Activated CD4-positive, alpha-beta T cell treated with anti-CD3 and anti-CD28 coated beads for 36 hours (primary cell): ENCODE measurements around the gene TBC1D24. TPM values are rescaled to one million over a fixed set of nuclear protein-coding genes. Genes with fewer than 3 reads are reported as not detected.

Experiments used
- ATAC-seq: fragments of 200-7000 bp; cut with Tn5 transposase; one replicate; pipeline ENCODE4 v1.10.0; 2021; ENCODE audit warnings: mild to moderate bottlenecking, moderate library complexity
- CTCF ChIA-PET: fragments of 350-600 bp; sonication (Branson Sonifier 250); formaldehyde crosslinking; loops from one replicate; lab custom pipeline; 2021; ENCODE audit warnings: antibody characterized with exemption; lab: Charles Lee
- POLR2A ChIA-PET: fragments of 350-600 bp; sonication (Branson Sonifier 250); formaldehyde crosslinking; loops from one replicate; lab custom pipeline; 2021; ENCODE audit warnings: antibody characterized with exemption, inconsistent platforms; lab: Charles Lee
- DNase-seq: peaks from one replicate; pipeline ENCODE4 v3.0.0-alpha.2; 2020
- H3K27ac Mint-ChIP-seq: one replicate; pipeline ENCODE4 v1.8.0; 2021; ENCODE audit warnings: mixed read lengths
- H3K27me3 Mint-ChIP-seq: one replicate; pipeline ENCODE4 v1.8.0; 2021; ENCODE audit warnings: mixed read lengths
- H3K36me3 Mint-ChIP-seq: one replicate; pipeline ENCODE4 v1.8.0; 2021; ENCODE audit warnings: low read depth, mixed read lengths
- H3K4me1 Mint-ChIP-seq: one replicate; pipeline ENCODE4 v1.8.0; 2021; ENCODE audit warnings: mixed read lengths
- H3K4me3 Mint-ChIP-seq: one replicate; pipeline ENCODE4 v1.8.0; 2021; ENCODE audit warnings: mild to moderate bottlenecking, moderate library complexity, mixed read lengths
- H3K9me3 Mint-ChIP-seq: one replicate; pipeline ENCODE4 v1.8.0; 2021; ENCODE audit warnings: low read depth, mixed read lengths
- intact Hi-C, 2 experiments: fragments of 100-400 bp; cut with DNase I in 1 of 2; cut with micrococcal nuclease in 1 of 2; formaldehyde crosslinking; loops; one replicate each; pipeline versions ENCODE4 v1.14.2 to v1.15.1; 2022 to 2024; cut with DNase I, micrococcal nuclease
- total RNA-seq, 2 experiments: library from RNA; stranded (reverse); gene quantifications; one replicate each; pipeline ENCODE4 v1.2.3, GENCODE V29; 2021

The TBC1D24 gene
- total RNA-seq, 2 experiments from 2014 or later = 10.4 to 12.7 TPM

DNA sequence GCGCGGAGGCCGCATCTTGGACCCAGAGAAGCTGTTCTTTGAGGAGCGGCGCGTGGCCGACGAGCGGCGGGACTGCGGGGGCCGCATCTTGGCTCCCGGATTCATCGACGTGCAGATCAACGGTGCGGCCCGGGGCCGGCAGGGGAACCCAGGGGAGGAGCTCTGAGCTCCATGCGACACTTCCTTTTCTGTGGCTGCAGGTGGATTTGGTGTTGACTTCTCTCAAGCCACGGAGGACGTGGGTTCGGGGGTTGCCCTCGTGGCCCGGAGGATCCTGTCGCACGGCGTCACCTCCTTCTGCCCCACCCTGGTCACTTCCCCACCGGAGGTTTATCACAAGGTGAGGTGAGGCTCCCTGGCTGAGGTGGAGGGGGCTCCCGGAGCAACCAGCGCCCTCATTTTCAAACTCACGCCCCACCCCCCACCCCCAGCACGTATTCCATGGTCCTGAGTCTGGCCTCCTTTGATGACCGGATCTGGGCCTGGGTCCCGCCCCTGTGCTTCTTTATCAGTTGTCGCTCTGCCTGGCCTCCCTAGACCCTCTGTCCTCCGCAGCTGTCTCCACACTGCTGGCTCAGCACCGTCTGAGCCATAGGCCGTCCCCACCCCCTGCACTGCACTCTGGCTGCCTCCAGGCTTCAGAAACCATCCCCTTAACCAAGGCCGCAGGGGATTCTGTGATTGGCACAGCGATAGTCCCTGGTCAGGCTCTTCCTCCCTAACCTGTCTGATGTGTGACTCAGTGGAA lies 46.0 kb downstream of the TBC1D24 start:
- DNase-seq (peak; percentile 67), ATAC-seq (peak; percentile 43)
- Mint-ChIP-seq H3K27me3 (no peaks in the 10 kb centered on the region), H3K9me3 (no peaks in the 10 kb centered on the region), H3K36me3 (peaks cover 26% of the 10 kb centered on the region), H3K4me1 (peaks cover 45% of the 10 kb centered on the region), H3K4me3 (peak overlapping the region; percentile 80), H3K27ac (peak overlapping the region; percentile 89)
- ChIA-PET CTCF (interaction anchor here (1.6 kb wide), 1 partner anchor 10 kb away, joined by 3 read pairs; the partner anchor contains the start of gene CEMP1), POLR2A (interaction anchor here (1.1 to 1.5 kb wide), 3 partner anchors 8 to 23 kb away, joined by 3 to 8 read pairs (median 5); partner anchors contain the start of gene CEMP1)
- intact Hi-C loops = loop anchor here (1.0 kb wide), 5 partner anchors 10 to 253 kb away; partner anchors contain the start of genes CCNF (in 1 of the 2), CEMP1 (in 1 of the 2) and RNPS1 (in 1 of the 2)

DNA sequence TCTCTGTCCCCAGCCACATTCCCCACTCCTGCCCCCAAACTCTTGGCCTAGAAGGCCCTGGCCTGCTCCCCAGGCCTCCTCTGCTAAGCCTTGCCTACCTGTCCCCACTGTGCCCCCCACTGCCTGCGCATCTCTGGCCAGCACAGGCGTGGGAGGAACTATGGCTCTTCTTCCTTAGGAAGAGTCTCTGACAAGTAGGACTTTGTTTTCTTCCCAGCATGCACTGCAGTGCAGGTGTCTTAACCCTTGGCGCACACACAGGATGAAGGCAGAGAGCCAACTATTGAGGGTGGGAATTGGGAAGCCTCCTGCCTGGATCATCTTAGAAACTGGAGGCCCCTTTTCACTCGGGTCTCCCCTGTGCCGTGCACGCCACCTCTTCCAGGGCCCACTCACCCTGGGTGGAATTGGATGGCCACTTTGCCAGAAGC lies 48.9 kb downstream of the TBC1D24 start:
- ATAC-seq (no peak), DNase-seq (no peak)
- ChIA-PET CTCF (interaction anchor here (0.7 kb wide), 3 partner anchors 299 to 776 kb away, joined by 3 to 5 read pairs (median 4); no protein-coding TSS in a partner anchor), POLR2A (no interaction called here)
- H3K27me3 Mint-ChIP-seq = no peaks in the 10 kb centered on the region
- H3K27ac Mint-ChIP-seq = no peak overlapping the region
- no peaks in the 10 kb centered on the region for H3K9me3 Mint-ChIP-seq
- peaks cover 22% of the 10 kb centered on the region for H3K4me1 Mint-ChIP-seq
- peaks cover 22% of the 10 kb centered on the region for H3K36me3 Mint-ChIP-seq
- intact Hi-C loops = no loop called here
- H3K4me3 Mint-ChIP-seq = no peak overlapping the region

DNA sequence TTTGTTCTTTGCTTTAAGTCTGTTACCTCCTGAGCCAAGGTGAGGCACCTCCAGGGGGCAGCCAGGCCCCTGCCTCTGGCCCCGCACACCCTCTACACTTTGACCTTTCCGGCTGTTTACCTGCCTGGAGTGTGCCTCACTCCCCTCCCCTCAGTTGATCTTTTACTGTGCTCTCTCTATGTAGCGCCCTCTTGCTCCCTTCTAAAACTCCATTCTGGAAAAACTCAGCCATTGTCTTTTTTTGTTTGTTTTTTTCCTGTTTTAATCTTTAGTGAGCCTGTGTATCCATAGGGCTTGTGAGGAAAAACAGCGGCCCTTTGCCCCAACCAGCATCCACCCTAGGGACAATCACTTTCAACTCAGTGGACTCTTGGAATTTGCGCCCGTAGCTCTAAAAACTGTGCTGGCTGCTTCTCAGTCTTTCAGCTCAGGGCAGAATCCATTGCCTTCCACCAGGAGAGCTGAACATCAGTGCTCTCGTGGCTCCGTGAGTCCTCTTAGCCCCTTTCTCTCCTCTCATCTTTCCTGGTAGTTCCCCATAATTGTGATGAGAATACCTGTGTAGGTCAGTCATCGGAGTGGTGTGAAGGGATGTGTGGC lies 49.5 kb downstream of the TBC1D24 start:
- no peaks in the 10 kb centered on the region for H3K9me3 Mint-ChIP-seq
- intact Hi-C loops = no loop called here
- DNase-seq (no peak), ATAC-seq (no peak)
- H3K4me3 Mint-ChIP-seq = no peak overlapping the region
- POLR2A ChIA-PET = no interaction called here
- CTCF ChIA-PET = interaction anchor here (0.7 kb wide), 2 partner anchors 298 to 330 kb away, joined by 3 to 5 read pairs; no protein-coding TSS in a partner anchor
- no peaks in the 10 kb centered on the region for H3K27me3 Mint-ChIP-seq
- peaks cover 18% of the 10 kb centered on the region for H3K4me1 Mint-ChIP-seq
- peak overlapping the region; percentile 19 for H3K27ac Mint-ChIP-seq
- peaks cover 20% of the 10 kb centered on the region for H3K36me3 Mint-ChIP-seq

DNA sequence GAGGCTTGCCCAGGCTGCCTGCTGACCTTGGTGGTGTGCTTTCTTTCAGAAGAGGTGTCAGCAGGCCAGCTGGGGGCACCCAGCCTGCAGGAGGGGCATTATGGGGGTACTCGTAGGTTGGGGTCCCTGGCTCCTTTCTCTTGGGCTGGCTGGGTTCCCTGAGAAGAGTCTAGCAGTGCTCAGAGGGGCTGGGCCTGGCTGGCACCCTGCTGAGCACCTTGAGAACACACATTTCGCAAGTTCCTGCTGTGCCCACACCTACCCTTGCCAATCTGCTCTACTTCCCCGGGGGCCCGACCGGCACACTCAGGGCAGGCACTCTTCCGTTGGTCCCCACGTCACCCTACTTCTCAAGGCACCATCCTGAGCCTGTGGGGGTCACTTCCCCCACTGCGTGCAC lies 51.2 kb downstream of the TBC1D24 start:
- Mint-ChIP-seq H3K27ac (no peak overlapping the region), H3K9me3 (no peaks in the 10 kb centered on the region), H3K4me1 (peaks cover 11% of the 10 kb centered on the region), H3K36me3 (peaks cover 15% of the 10 kb centered on the region), H3K4me3 (no peak overlapping the region), H3K27me3 (no peaks in the 10 kb centered on the region)
- CTCF ChIA-PET = no interaction called here
- ATAC-seq (no peak), DNase-seq (no peak)
- intact Hi-C loops = no loop called here
- POLR2A ChIA-PET = no interaction called here

DNA sequence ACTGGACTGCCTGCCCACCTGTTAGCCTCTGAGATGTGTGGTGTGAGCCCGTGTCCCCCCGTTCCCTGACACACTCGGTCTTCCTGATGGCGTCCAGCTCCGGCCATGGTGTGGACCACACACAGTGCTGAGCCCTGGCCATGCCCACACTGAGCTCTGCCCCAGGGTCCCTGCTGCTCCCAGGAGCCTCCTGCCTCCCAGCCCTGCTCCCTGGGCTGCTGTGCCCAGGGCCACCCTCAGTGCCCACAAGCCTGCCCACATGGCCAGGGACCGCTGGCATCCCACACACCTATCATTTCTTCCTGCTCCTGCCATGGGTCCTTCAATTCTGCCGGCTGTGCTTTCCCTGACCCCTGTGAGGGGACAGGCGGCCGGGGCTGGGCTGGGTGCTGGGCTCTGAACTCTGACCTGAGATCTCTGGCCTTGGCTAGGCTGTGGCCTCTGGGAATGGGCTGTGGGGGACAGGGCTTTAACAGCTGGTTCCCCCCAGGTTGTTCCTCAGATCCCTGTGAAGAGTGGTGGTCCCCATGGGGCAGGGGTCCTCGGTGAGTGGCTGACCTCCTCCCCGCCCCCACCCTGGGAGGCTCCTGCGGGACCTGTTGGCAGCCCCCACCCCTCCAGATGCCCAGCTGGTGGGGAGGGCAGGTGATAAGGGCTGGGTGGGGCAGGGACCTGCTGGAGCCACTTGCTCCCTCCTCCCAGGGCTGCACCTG lies 52.3 kb downstream of the TBC1D24 start:
- no peak for ATAC-seq
- no peaks in the 10 kb centered on the region for H3K27me3 Mint-ChIP-seq
- ChIA-PET POLR2A (no interaction called here), CTCF (no interaction called here)
- H3K27ac Mint-ChIP-seq = no peak overlapping the region
- no peak overlapping the region for H3K4me3 Mint-ChIP-seq
- H3K9me3 Mint-ChIP-seq = no peaks in the 10 kb centered on the region
- peaks cover 13% of the 10 kb centered on the region for H3K36me3 Mint-ChIP-seq
- H3K4me1 Mint-ChIP-seq = peaks cover 12% of the 10 kb centered on the region
- DNase-seq = no peak
- intact Hi-C loops = no loop called here

DNA sequence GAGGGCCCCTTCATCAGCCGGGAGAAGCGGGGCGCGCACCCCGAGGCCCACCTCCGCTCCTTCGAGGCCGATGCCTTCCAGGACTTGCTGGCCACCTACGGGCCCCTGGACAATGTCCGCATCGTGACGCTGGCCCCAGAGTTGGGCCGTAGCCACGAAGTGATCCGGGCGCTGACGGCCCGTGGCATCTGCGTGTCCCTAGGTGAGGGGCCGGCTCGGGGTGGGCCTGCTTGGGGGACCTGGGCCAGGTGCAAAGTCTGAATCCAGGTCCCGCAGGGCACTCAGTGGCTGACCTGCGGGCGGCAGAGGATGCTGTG lies 52.8 kb downstream of the TBC1D24 start:
- CTCF ChIA-PET = no interaction called here
- no peak for DNase-seq
- intact Hi-C loops = no loop called here
- no peaks in the 10 kb centered on the region for H3K9me3 Mint-ChIP-seq
- peaks cover 13% of the 10 kb centered on the region for H3K36me3 Mint-ChIP-seq
- POLR2A ChIA-PET = no interaction called here
- H3K27me3 Mint-ChIP-seq = no peaks in the 10 kb centered on the region
- no peak overlapping the region for H3K27ac Mint-ChIP-seq
- ATAC-seq = no peak
- peaks cover 17% of the 10 kb centered on the region for H3K4me1 Mint-ChIP-seq
- no peak overlapping the region for H3K4me3 Mint-ChIP-seq

DNA sequence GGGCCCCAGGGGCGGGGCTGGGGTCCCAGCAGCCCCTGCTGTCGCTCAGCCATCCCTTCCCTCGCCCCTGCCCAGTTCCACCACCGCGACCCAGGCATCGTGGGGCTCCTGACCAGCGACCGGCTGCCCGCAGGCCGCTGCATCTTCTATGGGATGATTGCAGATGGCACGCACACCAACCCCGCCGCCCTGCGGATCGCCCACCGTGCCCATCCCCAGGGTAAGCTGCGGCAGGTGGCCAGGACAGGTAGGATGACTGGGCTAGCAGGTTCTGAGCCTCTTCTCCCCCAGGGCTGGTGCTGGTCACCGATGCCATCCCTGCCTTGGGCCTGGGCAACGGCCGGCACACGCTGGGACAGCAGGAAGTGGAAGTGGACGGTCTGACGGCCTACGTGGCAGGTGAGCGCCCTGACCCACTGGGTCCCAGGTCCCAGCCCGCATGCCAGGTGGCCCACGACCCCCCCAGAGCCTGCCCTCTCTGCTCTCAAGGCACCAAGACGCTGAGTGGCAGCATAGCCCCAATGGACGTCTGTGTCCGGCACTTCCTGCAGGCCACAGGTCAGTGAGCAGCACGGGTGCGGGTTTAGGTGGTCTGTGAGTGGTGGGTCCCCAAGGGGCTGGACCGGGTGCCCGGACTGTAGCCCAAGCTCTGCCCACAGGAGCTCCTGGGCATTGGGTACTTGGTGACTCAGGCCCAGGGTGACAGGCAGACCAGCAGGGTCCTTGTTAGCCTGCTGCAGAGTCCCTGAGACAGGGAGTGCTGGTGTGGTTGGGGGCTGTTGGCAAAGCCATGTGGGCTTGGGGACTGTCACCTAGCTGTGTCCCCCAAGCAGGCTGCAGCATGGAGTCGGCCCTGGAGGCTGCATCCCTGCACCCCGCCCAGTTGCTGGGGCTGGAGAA lies 53.5 kb downstream of the TBC1D24 start:
- Mint-ChIP-seq H3K36me3 (peaks cover 13% of the 10 kb centered on the region), H3K4me3 (no peak overlapping the region), H3K27ac (no peak overlapping the region), H3K4me1 (peaks cover 17% of the 10 kb centered on the region), H3K27me3 (no peaks in the 10 kb centered on the region), H3K9me3 (no peaks in the 10 kb centered on the region)
- CTCF ChIA-PET = interaction anchor here (0.6 kb wide), 1 partner anchor 8 kb away, joined by 3 read pairs; the partner anchor contains the start of gene AMDHD2
- POLR2A ChIA-PET = interaction anchor here (1.8 kb wide), 1 partner anchor 8 kb away, joined by 5 read pairs; the partner anchor contains the start of gene AMDHD2
- intact Hi-C loops = no loop called here
- no peak for ATAC-seq
- no peak for DNase-seq

DNA sequence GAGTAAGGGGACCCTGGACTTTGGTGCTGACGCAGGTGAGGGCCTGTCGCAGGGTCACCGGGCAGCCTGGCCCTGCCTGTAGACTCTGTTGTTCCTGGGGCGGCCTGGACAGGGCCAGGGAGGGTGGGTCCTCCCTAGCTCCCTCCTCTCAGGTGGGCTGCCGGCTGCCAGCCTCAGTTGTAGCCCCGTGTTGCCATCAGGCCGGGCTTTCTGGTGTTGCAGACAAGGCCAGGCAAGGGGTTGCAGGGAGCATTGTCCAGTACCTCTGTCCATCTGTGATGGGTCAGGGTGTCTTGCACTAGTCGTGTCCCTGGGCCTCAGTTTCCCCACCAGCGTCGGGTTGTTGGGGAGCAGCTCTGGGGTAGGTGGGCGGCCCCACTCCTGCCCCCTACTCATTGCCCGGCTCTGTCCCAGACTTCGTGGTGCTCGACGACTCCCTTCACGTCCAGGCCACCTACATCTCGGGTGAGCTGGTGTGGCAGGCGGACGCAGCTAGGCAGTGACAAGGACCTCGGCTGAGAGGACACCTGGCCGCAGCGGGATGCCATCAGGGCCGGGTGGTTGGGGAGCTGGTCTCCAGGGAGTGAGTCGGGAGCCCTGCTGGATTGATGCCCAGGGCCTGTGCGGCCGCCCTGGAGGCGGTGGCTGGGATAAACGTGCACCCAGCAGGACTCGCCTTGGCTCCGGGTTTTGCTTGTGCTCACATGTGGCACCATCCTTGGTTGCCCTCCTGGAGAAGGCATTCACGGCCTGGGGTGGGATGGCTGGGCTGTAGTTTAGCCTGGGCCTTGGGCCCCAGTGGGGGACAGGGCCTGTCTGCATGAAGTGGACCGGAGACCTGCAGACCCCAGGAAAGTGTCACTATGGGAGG lies 54.4 kb downstream of the TBC1D24 start:
- Mint-ChIP-seq H3K36me3 (peaks cover 7% of the 10 kb centered on the region), H3K4me3 (no peak overlapping the region), H3K27me3 (no peaks in the 10 kb centered on the region), H3K9me3 (no peaks in the 10 kb centered on the region), H3K4me1 (peaks cover 15% of the 10 kb centered on the region), H3K27ac (no peak overlapping the region)
- ATAC-seq (no peak), DNase-seq (no peak)
- ChIA-PET CTCF (interaction anchor here (0.6 kb wide), 2 partner anchors 9 kb away, joined by 3 read pairs; partner anchors contain the start of gene AMDHD2), POLR2A (interaction anchor here (1.8 kb wide), 1 partner anchor 9 kb away, joined by 5 read pairs; the partner anchor contains the start of gene AMDHD2)
- intact Hi-C loops = no loop called here

DNA sequence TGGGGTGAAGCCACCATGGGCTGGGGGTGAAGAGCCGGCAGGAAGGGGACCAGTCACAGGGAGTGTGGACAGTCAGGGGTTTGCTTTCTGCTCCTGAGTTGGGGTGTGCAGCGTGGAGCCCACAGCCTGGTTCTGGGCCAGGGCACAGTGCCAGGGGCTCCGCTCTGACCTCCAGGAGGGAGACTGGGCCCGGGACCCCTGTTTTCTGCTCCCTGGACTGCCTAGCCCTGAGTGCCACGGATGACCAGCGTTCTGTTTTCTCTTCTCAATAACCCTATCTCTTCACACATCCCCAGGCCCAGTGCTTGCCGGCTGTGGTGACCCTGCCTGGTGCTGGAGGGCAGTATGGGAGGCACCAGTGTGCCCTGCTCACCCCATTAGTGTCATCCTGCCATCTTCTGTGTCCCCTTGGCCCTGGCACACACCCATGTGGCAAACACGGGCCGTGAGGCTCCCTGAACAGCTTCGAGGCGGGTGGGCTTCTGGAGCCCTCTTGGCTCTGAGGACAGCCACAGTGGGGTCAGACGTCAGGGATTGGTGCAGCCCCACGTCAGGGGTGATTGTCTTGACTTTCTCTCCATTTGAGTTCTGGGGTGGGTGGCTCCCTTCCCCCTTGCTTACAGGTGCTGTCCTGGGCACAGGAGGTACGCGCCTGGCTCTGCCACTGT lies 55.2 kb downstream of the TBC1D24 start:
- DNase-seq (no peak), ATAC-seq (no peak)
- no peak overlapping the region for H3K4me3 Mint-ChIP-seq
- intact Hi-C loops = loop anchor here (5.0 kb wide), 3 partner anchors 58 to 823 kb away; partner anchors contain the start of genes HCFC1R1 (in 1 of the 2), MAPK8IP3 (in 1 of the 2), NTN3 (in 1 of the 2) and THOC6 (in 1 of the 2)
- H3K27me3 Mint-ChIP-seq = no peaks in the 10 kb centered on the region
- no peaks in the 10 kb centered on the region for H3K9me3 Mint-ChIP-seq
- H3K36me3 Mint-ChIP-seq = peaks cover 2% of the 10 kb centered on the region
- H3K27ac Mint-ChIP-seq = no peak overlapping the region
- CTCF ChIA-PET = interaction anchor here (1.0 kb wide), 2 partner anchors 10 to 21 kb away, joined by 3 read pairs; partner anchors contain the start of gene AMDHD2
- H3K4me1 Mint-ChIP-seq = peaks cover 15% of the 10 kb centered on the region
- POLR2A ChIA-PET = interaction anchor here (1.8 kb wide), 1 partner anchor 10 kb away, joined by 5 read pairs; the partner anchor contains the start of gene AMDHD2
